Epidermal melanocyte (primary cell): ENCODE results near the gene CHRNA1.
A peak's percentile ranks its signal among the peaks of the same experiment; 100 is the strongest.

Experiments used
- DNase-seq: peaks from one replicate; pipeline ENCODE4 v3.0.0; 2011; ENCODE audit warnings: low spot score; ENCODE audit not compliant: insufficient read length

The CHRNA1 gene

DNA sequence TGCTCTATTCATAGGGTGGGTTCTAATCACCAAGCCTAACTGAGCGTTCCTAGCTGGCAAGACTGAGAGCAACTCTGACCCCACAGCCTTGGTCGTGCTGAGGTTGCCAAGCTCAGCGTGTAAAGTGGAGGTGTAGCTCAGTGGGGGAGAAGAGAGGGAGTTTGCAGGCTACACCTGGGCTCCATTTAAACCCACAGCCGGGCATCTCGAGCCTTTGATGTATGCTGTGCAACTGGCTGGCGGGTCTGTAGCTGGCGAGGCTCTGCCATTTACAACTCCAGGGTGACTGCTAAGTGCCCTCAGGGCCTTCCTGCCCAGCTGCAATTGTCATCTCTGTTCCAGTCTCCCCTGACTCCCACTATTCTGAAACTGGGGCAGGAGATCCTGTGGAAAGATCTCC is 20.0 kb upstream of the CHRNA1 start:
- DNase-seq: no peak

DNA sequence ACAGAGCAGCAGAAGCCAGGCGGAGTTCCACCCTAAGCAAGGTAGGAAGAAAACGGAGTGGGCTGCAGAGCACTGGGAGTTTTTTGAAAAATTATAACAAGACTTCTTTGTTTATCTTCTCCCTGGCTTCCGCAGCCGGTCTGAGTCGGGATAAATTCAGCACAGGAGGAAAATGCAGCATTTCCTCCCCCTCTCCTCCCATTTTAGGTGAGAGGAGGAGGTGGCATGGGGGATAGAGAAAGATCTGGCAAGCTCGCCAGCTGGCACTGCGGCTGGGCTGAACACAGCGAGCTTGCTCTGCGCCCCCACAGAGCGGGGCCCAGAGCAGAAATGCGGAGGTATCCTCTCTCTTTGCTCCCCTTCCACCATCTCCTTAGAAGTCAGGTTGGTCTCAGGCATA is 17.7 kb upstream of the CHRNA1 start:
- DNase-seq: no peak

DNA sequence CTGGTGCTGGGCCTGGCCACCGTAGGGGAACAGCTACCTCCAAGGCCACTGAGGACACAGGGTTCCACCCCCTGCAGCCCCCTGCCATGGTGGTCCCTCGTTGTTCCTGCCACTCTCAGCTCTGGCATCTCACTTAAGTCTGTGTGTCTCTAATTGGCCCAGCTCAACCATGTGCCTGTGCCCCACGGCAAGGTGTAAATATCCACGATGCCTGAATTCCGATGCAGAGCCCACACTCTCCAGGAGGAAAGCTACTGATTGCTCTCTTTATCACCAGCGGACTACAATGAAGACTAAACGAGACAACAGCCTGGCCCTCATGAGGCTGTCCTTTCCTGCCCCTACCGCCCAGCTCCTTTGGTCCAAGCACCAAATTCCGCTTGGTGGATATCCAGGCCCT is 17.0 kb upstream of the CHRNA1 start:
- DNase-seq: no peak

DNA sequence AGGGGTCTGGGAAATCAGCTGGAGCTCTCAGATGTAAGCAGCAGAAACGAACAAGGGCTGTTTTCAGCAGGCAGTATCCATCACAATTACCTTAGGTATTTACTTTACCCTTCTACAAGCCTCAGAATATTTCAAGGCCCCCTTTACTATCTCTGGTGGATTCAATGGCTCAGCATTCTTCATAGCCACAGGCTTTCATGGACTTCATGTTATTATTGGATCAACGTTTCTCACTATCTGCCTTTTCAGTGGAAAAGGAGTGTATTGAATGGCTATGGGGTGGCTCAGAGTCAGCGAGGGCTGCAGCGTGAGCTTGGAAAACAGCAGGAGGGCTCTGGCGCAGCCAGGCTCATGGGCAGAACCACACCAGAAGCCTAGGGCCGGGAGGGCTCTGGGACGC is 16.6 kb upstream of the CHRNA1 start:
- DNase-seq: no peak

DNA sequence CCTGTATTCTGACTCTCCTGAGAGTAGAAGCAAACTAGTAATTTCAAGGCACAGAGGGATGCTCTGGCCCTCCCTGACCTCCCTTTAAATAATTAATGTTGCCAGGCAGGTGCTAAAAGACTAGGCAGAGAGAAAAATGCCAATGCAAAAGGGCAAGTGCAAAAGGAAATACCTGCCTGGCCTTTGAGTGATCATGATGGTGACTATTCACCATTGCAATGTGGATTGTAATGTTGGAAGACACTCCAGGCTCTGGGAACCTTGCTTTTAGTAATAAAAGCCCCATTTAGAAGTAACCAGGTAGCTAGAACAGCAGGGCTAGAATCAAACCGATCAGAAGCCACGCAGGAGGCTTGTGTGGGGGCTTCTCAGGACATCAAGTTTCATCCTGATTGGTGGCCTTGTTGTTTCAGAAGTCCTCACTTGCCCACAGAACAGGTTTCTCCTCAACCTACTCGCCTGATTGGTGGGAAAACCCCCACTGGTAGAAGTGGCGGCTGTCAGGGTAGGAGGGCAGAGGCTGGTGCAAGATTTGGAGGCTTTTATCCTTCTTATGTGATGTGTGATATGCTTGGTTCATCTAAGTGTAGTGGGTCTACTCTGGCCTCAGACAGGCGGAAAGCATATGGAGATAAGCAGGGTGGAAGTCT is 16.0 kb upstream of the CHRNA1 start:
- DNase-seq: no peak

DNA sequence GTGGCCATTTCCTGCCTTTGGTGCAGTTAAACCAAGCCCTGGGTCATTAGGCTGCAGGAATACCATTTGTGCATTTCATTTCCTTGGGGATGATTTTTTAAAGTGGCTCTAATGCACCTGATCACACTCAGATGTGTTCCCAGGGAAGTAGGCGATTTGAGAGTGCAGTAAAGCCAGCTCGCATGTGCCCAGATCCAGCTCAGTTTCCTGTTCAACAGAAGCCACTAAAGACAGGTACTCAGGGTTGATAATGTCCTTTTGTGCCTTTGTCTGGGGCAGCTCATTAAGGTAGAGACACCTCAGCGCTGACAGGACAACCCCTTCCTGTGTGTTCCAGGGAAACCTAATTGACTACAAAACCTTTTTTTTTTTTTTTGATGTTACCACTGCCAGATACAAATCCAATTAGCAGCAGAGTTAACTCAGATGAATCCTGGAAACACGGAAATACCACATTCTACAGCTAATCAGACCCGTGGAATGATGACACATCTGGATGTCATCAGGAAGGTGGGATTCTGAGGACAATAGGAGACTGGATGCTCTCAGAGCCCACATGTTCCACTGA is 15.2 kb upstream of the CHRNA1 start:
- no peak for DNase-seq

DNA sequence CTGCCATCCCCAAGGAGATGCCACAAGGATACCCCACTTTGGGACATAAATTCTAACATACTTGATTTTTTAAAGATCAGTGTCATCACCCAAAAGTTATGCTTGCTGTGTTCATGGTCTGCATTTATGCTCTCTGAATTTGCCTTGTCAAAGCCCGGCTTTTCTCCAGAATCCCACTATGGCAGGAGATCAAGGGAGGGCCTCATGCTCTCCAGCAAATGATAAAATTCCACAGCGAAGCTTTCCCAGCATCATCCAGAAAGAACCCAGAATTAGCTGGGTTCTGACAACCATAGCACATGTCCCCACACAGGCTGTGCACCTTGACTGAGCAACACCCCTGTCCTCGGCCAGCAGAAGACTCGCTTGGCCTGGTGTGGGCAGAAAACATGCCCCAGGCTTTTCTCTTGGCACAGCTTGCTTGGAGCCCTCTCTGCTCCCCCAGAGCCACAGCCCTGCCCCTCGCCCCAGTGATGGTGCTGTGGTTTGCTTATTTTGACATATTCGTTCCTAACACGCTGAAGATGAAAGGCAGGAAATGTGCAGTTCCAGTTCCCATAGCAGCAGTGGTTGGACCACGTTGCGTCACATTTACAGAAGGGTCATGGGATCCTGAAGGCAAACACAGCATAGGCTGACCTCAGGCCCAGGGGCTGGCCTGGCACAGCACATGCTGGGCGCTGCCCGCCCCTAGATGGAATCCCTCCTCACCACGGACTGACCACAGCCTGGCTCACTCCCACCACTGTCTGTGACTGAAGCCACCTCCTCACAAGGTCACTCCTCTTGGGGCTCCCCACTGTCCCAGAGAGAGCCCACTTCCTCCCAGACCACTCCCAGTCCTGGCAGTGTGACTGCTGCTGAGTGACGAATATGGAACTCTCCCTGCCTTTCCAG is 14.1 kb upstream of the CHRNA1 start:
- peak; percentile 80 for DNase-seq

DNA sequence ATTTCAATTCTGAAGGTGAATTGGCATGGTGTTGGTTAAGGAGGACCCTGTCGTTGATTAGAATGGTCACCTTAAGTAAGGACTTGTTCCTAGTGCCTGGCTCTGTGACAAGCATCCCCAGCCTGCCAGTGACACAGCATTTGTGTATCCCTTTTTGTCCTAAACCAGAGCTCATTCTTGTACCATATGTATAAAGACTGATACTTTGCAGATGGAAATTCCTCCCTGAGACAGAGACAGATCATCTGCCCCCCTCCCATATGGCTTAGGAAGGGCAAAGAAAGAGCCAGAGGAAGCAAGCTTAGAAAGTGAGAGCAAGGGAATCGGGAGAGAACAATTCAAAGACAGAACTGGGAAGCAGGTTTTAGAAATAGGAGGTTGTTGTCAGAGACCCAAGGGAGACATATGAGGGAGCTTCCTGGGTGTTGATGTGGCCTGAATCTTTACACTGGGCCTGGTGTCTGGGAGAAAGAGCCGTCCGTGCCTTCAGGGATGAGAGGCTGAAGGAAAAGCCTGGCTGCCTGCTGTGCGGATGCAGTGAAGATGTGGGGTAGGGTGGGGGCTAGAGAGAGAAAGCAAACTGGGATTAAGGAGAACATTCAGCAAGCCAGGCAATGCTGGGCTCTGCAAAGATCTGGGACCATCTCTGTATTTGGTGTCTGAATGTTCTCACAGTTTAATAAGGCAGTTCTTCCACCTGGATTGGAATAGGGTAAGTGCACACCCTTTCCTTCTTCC is 13.2 kb upstream of the CHRNA1 start:
- DNase-seq: no peak

DNA sequence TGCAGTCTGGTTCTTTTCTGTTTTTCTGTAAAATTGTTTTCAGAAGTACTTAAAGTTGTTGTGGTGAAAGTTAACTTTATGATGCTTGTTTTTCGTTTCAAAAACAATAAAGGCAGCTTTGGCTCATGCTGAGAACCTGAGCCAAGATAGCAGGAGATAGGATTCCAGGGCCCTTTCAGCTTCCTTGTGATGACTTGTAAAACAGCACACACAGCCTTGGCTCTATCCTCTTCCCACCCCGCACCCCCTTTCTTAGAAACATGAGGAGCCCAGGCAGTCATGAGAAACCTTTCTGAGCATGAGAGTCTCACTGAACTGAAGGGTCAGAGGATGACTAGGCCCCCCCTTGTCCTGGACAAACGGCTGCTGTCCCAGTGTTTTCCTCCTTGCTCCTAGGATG is 12.4 kb upstream of the CHRNA1 start:
- no peak for DNase-seq

DNA sequence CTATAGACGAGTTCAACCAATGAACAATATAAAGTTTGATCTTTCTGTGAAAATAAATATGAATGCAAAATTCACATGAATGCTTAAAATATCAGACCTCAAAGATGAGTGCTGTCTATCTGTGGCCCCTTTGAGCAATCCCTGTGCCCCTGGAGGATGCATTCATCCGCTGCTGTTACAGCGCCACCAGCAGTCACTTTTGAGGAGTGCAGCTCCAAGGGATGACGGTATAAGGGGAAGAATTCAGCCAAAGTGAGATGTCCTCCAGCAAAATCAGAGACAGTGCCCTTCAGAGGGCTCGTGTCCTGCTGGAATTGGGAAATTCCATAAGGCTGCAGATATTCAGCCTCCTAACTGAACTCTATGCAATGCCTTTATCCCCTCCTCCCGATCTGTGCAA is 12.0 kb upstream of the CHRNA1 start:
- DNase-seq: no peak

DNA sequence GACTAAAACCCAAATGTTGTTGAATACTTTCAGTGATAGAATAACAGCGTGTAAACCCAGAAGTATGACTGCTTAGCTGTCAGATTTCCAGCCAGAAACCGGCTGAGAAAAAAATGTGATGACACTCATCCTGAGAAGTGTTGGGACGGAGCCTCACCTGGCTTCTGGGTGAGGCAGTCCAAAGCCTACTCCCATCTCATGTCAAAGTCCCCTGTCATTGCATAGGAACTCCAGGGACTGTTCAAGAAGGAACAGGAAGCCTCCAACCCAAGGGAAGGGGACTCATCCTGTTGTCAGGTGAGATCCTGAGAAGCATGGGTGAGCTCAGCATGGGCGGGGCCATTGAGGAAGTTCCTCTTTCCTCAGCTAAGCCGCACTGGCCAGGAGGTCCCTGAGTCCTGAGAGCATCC is 11.3 kb upstream of the CHRNA1 start:
- no peak for DNase-seq

DNA sequence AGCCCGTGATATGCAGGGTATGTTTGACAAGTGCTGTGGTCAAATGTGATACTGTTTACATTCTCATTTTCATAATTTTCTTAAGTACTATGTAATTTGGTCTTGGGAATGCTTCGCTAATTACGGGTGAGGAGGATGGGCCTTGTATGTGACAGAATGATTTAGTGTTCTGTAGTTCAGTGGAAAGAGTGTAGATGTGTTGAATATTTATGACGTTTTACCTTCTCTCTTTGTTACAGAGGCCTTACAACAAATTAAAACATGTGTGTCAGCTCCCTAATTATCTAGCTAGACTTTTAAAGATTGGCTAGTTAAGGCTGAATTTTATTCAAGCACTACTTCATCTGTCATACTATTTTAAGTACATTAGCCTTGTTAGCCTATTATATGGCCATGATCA is 10.6 kb upstream of the CHRNA1 start:
- DNase-seq: no peak

DNA sequence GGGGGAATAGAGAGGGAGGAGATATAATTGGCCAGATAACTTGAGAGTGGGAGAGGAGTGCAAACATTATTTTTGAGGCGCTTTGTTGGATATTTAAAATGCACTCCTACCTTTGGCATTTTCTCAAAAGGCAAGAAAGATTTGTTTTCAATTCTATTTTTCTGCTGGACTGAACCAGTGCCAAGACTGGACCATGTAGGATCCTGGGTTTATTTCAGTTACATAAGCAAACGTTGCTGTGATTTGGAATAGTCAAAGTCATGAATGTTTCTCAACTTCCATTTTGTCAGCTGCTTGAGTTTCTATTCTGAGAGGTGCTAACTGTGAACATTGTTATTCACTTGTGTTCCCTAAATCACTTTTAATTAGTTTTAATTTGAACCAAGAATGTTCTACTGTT is 8.9 kb upstream of the CHRNA1 start:
- no peak for DNase-seq

DNA sequence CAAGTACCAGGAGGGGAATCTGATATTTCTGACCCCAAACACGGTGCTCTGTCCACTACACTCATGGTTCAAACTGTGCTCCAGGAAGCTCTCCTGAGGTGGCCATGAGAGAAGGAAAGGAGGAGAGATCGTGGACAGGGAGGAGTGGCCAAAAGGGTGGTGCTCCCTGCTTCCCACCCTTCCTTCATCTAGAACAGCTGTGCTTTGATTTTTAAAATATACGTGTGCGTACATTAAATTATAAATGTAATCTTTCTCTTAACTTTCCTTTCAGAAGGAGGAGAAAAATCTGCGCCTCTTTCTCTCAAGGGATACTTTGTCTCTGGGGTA is 8.2 kb upstream of the CHRNA1 start:
- no peak for DNase-seq

DNA sequence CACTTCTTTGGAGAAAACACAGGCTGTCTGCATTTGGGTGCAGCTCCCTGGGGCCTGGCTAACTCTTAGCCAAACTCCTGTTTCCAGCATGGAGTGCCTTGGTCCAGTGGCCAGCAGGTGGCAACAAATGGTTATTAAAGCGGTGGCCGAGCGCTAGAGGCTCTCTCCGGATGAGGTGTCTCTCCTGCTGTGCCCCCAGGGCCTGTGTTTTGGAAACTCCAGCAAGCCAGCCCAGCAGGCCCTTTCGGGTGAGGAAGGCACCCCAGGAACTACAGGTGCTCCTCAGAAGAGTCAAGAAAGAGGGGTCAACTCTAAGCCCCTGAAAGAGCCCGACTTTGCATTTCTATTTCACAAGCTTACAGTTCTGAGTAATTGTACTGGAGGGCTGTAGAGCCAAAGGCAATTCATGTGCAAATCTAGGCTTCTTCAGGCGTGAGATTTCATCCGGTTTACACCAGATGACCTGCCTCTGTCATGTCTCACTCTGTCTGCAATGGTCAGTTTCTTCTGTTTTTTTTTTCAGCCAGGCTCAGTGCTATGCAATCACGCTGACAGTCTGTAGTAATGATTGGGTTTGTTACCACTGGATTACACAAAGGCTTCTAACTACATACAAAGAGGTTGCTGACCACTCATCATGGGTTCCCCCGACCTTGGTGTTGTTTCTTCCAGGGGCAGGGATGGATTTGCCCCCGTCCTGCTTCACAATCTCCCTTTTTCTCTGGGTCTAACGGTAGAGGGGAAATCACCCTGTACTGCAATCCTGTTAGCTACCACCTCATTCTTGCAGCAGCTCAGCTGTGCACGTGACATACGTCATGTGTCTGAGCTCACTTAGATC is 7.6 kb upstream of the CHRNA1 start:
- peak; percentile 86 for DNase-seq

DNA sequence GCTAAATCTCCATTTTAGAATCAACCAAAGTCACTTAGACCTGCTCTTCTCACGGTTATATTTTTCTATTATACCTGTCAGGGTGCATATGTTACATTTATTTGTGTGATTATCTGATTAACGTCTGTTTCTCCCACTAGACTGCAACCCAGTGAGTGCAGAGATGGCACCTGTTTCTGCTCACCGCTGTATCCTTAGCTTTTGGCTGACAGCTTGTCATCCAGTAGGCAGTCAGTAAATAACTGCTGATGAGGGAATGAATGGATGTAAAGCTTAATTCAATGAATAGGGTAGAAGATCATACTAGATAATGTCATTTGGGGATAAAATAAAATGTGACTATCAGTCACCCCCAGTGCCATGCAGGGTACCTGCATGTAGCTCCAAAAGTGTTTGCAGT is 6.9 kb upstream of the CHRNA1 start:
- no peak for DNase-seq

DNA sequence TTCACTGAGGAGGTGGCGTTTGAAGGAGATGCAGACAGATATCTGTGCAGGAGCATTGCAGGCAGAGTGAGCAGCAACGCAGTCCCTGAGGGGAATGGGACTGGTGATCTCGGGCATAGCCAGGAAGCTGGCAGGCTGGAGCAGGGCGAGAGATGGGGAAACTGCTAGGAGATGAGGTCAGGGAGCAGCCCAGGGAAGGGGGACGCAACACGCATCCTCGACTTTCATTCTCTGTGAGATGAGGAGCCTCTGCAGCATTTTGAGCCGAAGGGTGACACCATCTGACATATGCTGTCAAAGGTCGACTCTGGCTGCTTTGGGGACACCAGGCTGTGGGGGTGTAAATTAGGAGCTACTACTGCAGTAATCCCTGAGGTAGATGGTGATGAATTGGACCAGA is 4.3 kb upstream of the CHRNA1 start:
- DNase-seq: no peak

DNA sequence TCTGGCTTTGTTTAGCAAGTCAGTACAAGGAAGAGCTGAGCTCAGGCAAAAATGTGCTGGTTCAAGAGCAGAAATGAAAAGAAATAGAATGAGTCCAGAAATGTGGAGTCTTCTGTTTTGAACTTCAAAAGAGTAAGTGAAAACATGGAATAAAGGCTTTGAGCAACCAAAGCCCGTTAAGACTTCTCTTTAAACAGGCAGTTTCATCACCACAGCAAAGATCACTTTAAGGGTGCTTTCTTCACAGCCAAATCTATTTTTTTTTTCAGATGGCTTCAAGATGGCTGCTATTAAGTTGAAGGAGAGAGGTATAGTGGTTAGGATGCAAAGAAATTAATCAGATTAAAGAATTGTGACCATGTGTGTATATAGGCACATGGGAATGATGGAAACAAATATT is 2.0 kb upstream of the CHRNA1 start:
- DNase-seq: no peak

DNA sequence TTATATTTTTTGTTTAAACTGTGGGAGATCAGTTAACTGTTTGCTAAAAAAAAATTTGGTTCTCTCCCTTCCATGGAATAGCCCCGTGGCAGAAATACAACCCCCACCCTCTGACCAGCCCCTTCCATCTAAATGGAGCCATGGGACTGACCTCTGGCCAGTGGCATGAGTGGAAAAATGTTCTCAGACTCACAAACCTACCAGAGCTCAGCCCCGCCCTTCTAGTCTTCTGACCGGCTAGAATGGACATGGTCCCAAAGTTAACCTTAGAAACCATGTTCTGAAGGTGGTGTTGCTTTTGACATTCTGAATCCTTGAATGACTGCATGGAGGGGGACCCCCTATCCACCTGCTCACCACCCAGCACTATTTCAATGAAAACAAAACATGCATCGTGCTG is 1.3 kb upstream of the CHRNA1 start:
- no peak for DNase-seq

DNA sequence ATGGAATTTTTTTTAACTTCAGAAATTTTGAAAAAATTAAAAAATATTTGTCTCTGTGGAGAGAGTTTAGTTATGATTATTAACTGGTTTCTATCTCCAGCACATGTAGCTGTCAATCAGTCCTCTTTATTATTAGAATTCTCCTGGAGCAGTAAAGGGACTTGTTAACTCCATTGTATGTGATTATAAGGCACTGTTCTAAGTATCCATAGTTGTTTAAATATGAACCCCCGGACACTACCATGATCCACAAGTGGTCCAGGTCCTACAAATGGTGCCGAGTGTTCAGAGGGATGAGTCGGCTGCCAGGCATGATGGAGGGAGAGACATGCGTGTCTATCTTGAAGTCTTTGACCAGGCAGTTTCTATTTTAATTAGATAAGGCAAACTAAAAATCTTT is 492 bp downstream of the CHRNA1 start:
- DNase-seq: no peak

DNA sequence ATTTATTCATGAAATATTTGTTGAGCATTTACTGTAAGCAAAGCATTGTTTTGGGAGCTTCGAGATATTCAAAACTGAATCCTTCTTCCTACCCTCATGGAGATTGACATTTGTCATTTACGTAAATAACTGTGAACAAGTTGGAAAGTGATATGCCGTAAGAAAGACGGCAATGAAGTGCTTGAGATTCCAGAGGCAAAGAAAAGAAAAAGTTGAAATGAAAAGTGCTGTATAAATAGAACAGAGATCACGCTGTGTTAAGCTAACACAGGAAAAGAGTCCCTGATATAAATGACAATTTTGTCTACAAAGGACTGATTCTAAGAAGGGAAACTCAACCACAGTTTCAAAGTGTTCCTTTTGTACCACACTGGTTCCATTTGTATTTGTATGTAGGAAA is 1.8 kb downstream of the CHRNA1 start:
- DNase-seq: no peak
